Testis (tissue), 3 donors: ENCODE results near the gene FUT8. TPM values are rescaled to one million over a fixed set of nuclear protein-coding genes. Genes with fewer than 3 reads are reported as not detected.

ENCODE experiments used
- DNase-seq: peaks from one replicate; pipeline ENCODE4 v3.0.0-alpha.2; 2019
- H3K27ac ChIP-seq, 2 donors: fragments of 200-600 bp; sonication (generic); one replicate each; pipeline ENCODE4 v1.5.1; 2019
- H3K27me3 ChIP-seq: fragments of 200-600 bp; sonication (generic); one replicate; pipeline ENCODE4 v1.5.1; 2019
- H3K36me3 ChIP-seq: fragments of 200-600 bp; sonication (generic); one replicate; pipeline ENCODE4 v1.5.1; 2017; ENCODE audit warnings: low read depth; ENCODE audit errors: missing control alignments
- H3K4me1 ChIP-seq: fragments of 200-600 bp; sonication (generic); one replicate; pipeline ENCODE4 v1.5.1; 2019
- H3K4me3 ChIP-seq, 2 donors: fragments of 200-600 bp; sonication (generic); one replicate each; pipeline ENCODE4 v1.5.1; 2017 to 2019
- H3K9me3 ChIP-seq: fragments of 200-600 bp; sonication (generic); one replicate; pipeline ENCODE4 v1.5.1; 2017
- CTCF ChIP-seq, 3 experiments: fragments of 450-650 bp in 2 of 3; fragments of 200-600 bp in 1 of 3; sonication (generic) in 1 of 3; IDR thresholded peaks; one replicate each; pipeline ENCODE4 v1.5.1; 2016 to 2019; ENCODE audit warnings: antibody characterized with exemption in 3 of 3, mild to moderate bottlenecking in 2 of 3, moderate library complexity in 1 of 3
- POLR2A ChIP-seq: fragments of 450-650 bp; IDR thresholded peaks from one replicate; pipeline ENCODE4 v1.6.1; 2017; ENCODE audit warnings: antibody characterized with exemption, mild to moderate bottlenecking, moderate library complexity
- WGBS, 2 donors: methylation state at CpG; one replicate each; pipeline ENCODE4 v1.1.5; 2018; 5-methylcytosine and 5-hydroxymethylcytosine counted together
- intact Hi-C: fragments of 100-400 bp; cut with DNase I; formaldehyde crosslinking; loops from one replicate; pipeline ENCODE4 v1.15.1; 2023; ENCODE audit warnings: low total_unique reads
- polyA plus RNA-seq: library from polyadenylated mRNA; stranded (reverse); fragments of 350-450 nt; fragmentation: Illumina TruSeq; extraction: RNeasy Lipid Tissue Mini Kit (QIAGEN cat#74804); gene quantifications from one replicate; pipeline ENCODE4 v1.2.3, GENCODE V29; 2014; ENCODE audit warnings: low read depth, low replicate concordance; ENCODE audit not compliant: insufficient read depth
- total RNA-seq, 2 donors: library from RNA; depleted of rRNA; stranded (reverse); fragments of >200 nt; gene quantifications; one replicate each; pipeline ENCODE4 v1.2.3, GENCODE V29; 2016

The FUT8 gene
- total and polyA plus RNA-seq, 3 donors from 2014 or later = 47.1 to 68.3 (median 58.7) TPM

- Histone ChIP-seq H3K27me3 (no peaks in the 10 kb centered on the region), H3K4me3 (no peak overlapping the region), H3K27ac (no peak overlapping the region), H3K36me3 (no peaks in the 10 kb centered on the region), H3K9me3 (no peaks in the 10 kb centered on the region), H3K4me1 (peaks cover 3% of the 10 kb centered on the region)
- no peak for DNase-seq
- WGBS, 2 donors = 71 to 85% methylated on average over 5 of the region's 5 CpGs
- no peak for TF ChIP-seq POLR2A
- intact Hi-C loops = no loop called here
Measured at GRCh38 chr14:65566820-65567522, 154.4 kb downstream of the FUT8 start.

GRCh38 chr14:65574611-65575010 is 162.1 kb downstream of the FUT8 start:
- H3K4me3 ChIP-seq = no peak overlapping the region
- H3K36me3 ChIP-seq = no peaks in the 10 kb centered on the region
- no peaks in the 10 kb centered on the region for H3K9me3 ChIP-seq
- 70 to 74% methylated on average over 2 of the region's 2 CpGs for WGBS, 2 donors
- no peaks in the 10 kb centered on the region for H3K27me3 ChIP-seq
- TF ChIP-seq CTCF (IDR thresholded peaks at IDR 0.05) (no peak), POLR2A (no peak)
- DNase-seq = no peak
- intact Hi-C loops = no loop called here
- no peaks in the 10 kb centered on the region for H3K4me1 ChIP-seq
- no peak overlapping the region for H3K27ac ChIP-seq

GRCh38 chr14:65575389-65575788 is 162.9 kb downstream of the FUT8 start:
- Histone ChIP-seq H3K27ac (no peak overlapping the region), H3K27me3 (no peaks in the 10 kb centered on the region), H3K4me3 (no peak overlapping the region), H3K9me3 (no peaks in the 10 kb centered on the region), H3K4me1 (no peaks in the 10 kb centered on the region), H3K36me3 (no peaks in the 10 kb centered on the region)
- no peak for DNase-seq
- WGBS, 2 donors = 89 to 99% methylated on average over 6 of the region's 6 CpGs
- TF ChIP-seq CTCF (IDR thresholded peaks at IDR 0.05) (no peak), POLR2A (no peak)
- intact Hi-C loops = no loop called here

GRCh38 chr14:65580973-65581372 is 168.4 kb downstream of the FUT8 start:
- Histone ChIP-seq H3K27ac (no peak overlapping the region), H3K4me1 (no peaks in the 10 kb centered on the region), H3K36me3 (no peaks in the 10 kb centered on the region), H3K9me3 (no peaks in the 10 kb centered on the region), H3K27me3 (no peaks in the 10 kb centered on the region), H3K4me3 (no peak overlapping the region)
- 97 to 98% methylated on average over 1 of the region's 1 CpG for WGBS, 2 donors
- TF ChIP-seq CTCF (IDR thresholded peaks at IDR 0.05) = no peak
- no peak for TF ChIP-seq POLR2A
- intact Hi-C loops = no loop called here
- no peak for DNase-seq

DNA sequence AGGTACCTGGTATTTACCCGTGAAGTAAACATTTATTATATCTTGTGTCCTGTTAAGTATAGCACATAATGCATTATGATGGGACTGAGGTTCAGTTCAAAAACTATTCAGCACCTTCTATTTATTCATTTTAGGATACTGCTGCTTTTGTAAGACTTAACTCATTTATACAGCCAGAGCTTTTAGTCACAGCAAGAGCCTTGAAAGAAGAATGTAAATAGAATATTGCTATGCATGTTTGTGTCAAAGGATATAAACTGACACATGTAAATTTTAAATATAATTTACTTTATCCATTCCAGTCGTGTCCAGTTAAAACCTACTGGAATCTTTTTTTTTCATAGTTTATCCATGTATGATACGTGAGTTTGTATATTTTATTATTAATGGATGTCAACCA is 168.8 kb downstream of the FUT8 start:
- TF ChIP-seq POLR2A = no peak
- TF ChIP-seq CTCF (IDR thresholded peaks at IDR 0.05) = no peak
- Histone ChIP-seq H3K4me3 (no peak overlapping the region), H3K27ac (no peak overlapping the region), H3K9me3 (no peaks in the 10 kb centered on the region), H3K27me3 (no peaks in the 10 kb centered on the region), H3K36me3 (no peaks in the 10 kb centered on the region), H3K4me1 (no peaks in the 10 kb centered on the region)
- intact Hi-C loops = no loop called here
- DNase-seq = no peak
- WGBS, 2 donors = 92 to 93% methylated on average over 3 of the region's 3 CpGs
